Inflammatory macrophage treated with lipopolysaccharide for 4 hours (primary cell): ENCODE measurements around the gene DELE1.

ENCODE experiments used
- DNase-seq: peaks from one replicate; pipeline ENCODE4 v3.0.0-alpha.2; 2020

Gene DELE1

DNA sequence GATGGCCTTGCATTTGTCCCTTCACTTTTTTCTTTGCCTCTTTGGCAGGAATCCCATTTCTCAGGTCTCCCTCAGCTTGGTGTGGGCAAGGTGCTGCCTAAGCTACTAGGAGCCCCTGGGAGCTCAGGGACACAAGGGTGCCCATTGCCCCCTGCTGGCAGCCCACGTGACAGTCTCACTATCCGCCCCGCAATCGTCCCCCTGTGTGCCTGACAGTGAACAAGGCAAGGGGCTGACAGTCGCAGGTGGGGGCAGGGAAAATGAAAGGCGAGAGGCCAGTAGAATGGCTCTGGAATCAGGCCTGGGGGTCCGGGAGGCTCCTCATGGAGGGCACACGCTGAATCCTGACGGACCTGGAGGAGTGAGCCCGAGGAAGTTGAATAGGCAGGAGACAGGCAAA is 36.3 kb downstream of the DELE1 start:
- DNase-seq, result no peak

DNA sequence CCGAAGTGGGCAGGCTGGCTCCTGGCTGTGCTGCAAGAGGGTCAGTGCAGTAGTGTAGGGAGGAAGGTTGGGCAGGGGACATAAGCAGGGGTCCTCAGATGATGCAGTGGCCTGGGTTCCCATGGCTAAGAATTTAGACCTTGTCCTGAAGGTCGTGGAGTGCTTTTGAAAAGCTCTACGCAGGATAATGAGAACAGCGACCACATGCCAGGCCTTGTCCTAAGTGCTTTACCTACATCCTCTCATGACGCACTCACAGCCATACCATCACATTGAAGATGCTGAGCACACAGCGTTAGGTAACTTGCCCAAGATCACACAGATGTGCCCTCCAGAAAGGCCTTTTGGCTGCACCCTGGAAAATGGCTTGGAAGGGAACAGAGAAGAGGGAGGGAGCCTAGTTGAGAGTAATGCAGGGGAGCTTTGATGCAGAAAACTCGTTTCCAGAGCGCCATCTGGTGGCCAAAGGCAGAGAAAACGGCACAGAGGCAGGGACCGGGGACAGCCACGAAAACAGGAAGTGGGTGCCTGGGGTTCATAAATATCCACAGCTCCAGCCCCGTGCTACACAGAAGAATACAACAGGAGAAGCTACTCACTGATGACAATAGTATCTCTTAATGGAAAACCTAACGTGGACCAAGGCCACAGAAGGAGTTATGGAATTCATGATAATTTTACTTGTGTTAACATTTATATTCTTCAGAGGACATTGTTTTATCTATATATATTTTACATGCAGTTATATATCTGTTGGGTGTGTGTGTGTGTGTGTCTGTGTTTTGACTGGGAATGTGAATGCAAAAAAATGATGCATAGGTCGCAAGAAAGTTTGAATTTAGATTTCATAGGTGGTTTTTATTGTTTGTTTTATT is 37.0 kb downstream of the DELE1 start:
- peak; percentile 90 for DNase-seq

DNA sequence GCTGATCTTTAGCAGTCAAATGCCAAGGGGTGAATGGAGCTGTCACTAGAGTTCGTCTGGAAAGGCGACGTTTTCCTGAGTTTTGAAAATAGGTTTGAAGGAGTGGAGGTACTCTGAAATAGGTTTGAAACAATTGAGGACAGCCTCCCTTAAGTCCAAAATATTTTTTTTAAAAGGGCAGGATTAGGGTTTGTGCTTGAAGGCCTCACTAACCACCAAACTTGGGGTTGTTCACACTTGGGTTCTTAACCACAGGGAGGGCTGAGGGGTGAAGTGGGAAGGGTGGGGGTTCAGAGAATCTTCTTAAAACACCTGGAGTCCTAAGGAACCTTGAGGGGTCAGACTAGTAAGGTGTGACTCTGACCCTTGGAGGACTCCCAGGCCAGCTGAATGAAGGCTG is 37.8 kb downstream of the DELE1 start:
- DNase-seq, result no peak

DNA sequence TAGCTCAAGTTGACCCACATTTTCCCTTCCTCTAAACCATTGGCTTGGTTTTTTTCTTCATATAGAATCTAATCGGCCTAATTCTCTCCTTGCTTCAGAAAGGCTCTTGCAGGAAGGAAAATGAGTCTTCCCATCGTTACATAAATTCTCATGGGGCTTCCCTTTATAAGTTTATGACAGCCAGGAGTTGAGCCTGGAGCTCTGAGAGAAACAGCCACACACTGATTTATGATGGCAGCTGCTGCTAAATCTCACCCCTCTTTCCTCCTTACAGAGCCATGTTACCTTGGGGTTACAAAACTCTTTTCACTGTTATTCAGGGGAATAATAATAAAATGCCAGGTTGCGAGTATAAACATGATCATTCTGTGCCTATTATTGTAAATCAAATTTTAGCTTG is 40.0 kb downstream of the DELE1 start:
- DNase-seq, result no peak

DNA sequence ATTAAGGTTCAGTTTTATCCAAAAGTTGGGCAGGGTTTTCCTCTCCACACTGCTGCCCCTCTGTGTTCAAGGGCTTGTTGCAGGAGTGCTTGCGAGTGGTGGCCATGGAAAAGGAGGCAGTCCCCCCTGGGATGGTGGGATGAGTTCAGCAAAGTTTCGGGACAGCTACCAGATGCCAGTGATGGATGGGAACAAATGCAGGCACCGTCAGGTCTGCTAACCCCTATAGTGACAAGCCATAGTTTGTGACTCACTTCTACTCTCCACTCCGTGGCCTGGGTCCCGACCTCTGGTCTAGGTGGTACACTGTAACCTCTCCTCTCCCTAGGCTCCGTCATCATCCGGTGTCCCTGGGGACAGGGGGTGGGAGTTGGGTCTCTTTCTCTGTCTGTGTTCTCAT is 41.4 kb downstream of the DELE1 start:
- no peak for DNase-seq

DNA sequence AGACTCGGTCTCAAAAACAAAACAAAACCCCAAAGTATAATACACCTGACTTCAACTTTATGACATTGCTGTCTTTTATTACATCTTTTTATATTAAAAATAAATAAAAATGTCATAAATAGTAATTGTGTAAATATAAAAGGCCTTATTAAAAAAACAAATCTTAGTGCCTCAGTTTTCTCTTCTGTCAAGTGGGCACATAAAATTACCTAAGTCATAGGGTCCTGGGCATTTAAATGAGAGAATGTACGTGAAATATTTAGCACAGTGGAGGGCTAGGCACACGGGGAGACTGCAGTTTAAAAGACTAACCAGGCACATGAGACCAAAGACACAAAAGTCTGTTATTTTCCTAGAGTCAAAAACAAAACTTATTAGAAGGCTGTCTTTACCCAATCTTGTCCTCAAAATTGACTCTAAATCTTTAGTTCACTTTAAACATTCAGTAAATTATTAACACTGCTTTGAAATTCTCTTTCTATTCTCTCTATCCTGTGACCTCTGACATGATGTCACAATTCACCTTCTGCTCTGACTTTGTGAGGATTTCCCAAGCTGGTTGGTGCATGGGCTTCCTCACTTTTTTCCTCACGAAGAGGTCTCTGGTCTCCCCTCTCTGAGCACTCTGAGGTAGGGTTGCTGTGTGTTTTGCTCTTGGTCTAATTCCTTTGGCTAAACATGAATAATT is 42.7 kb downstream of the DELE1 start:
- no peak for DNase-seq

DNA sequence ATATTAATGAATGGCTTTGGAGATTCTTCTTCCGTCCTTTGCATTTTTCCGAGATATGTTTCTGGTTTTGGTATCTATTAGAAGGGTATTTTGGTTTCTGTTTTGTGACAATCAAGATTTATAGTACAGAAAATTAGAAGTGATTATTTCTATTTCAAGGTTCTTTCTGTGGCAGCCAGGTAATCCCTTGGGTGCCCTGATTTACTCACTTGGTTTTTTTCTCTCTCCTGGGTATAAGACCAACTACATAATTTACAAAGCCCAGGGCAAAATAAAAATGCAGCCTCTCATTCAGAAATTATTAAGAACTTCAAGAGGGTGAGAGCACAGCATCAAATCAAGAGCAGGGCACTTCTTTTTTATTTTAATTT is 43.3 kb downstream of the DELE1 start:
- DNase-seq, result no peak

DNA sequence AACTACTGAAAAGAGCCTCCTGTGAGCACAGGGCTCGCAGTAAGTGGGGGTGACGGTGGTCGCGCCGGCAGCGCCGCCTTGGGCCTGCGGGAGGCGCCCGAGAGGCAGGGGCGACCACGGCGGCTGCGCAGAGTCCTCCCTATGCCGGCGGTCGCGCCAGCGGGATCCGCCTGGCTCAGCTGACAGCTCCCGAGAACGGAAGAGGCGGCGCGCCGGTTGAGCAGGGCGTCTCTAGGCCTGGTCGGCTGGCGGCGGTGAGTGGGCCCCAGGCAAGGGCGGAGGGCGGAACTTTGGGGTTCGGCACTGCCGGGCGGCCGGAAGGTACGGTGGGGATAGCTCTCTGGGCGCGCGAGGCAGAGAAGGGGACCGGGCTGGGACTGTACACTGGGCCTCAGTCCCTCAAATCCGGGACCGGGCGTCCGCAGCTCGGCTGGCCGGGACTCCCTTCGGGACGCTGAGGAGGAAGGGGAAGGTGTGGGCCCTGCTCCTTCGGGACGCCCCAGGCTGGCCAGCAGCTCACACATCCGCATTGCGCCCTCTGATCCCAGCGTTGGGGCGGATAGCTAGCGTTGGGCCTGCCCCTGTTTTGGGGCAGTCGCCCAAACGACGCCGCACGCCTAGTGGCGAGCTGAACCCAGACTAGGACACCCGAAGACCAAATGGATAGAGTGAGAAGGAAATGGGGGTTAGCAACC is 45.4 kb downstream of the DELE1 start, which contains the start of gene RNF14:
RNF14 (plus strand) TSS at position 192 of the 695 bp plus-strand sequence. CDS start 4,484 bp downstream, outside the sequence.
- peak; percentile 97 for DNase-seq

DNA sequence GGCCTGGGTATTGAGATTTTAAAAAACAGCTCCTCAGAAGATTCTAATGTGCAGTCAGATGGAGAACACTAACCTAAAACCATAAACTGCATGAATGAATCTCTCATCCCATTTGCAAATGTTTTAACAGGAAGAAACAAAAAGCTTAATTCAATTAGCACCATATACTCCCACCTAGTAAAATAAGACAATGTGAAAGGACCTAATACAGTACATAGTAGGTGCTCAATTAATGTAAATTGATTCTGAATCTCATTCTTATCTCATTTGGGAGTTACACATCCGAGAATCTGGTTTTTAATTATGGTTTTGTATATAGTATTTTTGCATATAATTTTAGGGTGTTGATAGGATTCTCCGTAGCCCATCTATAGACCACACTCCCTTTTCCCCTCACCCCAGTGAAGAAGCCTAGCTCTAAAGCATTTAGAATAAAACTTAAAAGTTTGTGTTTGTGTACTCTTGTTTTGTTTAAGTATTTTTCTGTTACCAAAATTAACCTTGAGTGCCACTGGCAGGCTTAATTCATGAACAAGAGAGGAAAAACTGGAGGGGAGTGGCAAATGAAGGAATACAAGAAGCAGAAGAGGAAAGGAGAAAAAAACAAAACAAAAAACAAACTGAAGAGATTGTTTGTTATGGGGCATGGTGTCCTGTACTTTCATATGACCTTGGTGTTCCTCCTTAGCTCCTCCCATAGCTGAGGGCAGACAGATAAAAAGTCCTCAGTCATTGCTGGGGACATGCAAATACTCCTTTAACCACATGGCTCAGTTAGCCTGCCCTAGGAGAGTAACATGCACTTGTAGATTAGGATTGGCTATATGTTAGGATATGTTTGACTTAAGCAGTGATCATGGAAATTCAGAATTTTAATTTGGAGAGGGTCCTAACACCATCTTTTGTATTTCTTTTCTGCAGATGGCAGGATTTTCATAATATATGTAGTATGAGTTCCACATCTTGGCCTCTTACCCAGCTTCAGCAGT is 46.4 kb downstream of the DELE1 start:
- DNase-seq, result peak; percentile 78

DNA sequence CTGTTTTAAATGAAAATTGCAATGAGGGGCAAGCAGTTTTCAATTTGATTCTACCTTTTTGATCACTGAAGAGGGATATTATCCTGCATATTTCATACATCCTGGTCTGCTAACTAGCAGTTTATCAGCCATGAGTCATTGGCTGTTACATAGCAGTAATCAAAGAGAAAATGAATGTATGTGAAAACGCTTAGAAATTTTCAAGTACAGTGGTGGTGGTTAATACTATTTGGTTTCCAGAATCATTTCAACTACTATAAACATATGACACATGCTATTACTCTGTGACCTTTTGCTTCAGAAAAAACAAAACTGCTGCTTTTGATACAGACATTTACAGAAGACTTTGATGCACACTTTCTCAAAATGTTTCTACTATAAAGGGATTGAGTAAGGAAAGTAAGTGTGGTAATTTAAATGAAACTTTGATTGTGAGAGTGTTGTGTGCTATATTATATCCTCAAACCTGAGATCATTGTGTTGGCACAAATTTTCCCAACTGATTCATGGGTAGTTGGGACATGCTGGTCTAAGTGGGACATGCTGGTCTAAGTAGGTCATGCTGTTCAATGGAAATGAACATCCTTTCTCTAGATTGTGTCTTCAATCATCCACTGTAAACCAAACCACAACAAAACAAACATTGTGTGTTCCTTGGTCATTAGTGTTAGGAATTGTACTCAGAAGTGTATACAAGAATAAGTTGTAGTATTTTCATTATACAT is 50.4 kb downstream of the DELE1 start:
- DNase-seq, result no peak

DNA sequence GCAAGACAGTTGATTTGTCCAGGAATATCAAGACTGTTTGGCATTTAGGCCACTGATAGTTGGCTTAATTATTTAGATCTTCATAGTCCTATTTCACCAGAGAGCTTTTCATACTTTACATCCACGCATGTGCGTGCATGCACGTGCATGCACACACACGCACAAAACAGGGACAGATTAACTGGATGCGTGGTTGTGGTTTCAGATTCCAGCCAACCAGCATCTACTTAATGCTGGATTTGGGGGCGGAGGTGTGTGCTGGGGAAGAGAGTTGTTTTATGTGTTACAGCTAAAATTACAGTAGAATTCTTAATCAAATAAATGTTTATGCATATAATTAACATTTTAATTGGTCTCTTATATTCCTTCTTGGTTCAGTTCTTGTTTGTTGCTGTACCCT is 52.5 kb downstream of the DELE1 start:
- no peak for DNase-seq

DNA sequence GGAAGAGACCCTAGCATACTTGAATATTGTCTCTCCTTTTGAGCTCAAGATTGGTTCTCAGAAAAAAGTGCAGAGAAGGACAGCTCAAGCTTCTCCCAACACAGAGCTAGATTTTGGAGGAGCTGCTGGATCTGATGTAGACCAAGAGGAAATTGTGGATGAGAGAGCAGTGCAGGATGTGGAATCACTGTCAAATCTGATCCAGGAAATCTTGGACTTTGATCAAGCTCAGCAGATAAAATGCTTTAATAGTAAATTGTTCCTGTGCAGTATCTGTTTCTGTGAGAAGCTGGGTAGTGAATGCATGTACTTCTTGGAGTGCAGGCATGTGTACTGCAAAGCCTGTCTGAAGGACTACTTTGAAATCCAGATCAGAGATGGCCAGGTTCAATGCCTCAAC is 54.7 kb downstream of the DELE1 start:
- no peak for DNase-seq

DNA sequence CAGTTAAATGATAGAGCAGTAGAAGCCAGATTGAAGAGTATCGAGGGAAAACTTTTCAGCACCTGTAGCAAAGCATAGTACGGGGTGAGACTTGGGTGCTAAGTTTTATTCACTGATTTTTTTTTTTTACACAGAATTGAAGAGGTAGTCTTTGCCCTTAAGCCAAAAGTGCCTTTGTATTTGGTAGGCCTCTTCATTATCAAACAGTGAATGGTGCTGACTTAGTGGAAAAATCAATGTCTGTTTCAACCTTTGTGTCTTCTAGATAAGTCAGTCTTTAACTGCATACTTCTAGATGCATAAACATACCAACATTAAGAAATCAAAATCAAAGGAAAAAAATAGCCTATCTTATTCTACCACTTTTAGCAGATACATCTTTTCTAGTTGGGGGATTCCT is 59.0 kb downstream of the DELE1 start:
- DNase-seq, result no peak

DNA sequence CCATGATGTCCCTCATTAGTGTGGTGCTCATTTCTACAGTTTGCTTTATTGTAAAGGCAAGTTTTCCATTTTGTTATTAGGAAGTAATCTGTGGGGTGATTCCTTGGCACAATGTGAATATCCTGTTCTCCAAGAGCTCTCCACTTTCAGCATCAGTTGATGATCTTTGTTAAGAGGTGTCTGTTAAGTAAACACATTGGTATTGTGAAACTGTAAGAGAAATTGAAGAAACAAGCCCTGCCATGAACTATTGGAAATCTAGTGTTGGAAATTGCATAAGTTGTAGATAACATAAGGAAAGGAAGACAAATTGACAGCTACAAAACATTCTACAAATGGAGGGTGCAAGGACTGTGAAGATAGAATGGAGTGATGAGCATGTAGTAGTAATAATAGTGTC is 62.4 kb downstream of the DELE1 start:
- no peak for DNase-seq

DNA sequence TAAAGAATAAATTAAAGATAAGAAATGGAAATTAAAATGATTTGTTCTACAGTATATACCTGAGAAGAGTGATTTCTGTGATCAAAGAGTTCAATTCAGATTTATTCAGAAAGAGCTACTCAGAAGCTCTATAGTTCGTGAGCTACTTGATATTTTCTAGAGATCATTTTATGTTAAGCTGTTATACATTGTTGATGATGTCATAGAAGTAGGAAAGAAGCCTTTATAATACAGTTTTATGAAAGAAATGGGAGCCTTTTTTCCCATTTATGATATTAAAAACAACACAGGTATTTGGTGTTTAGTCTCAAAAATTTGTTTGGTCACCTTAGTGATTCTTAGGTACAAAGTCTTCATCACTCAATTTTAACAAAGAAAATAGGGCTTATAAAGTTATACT is 66.0 kb downstream of the DELE1 start:
- DNase-seq, result no peak
